ENCODE results near the gene GPR68. TPM values are rescaled to one million over a fixed set of nuclear protein-coding genes. Genes with fewer than 3 reads are reported as not detected.

The GPR68 gene
- total RNA-seq = 1.6 TPM

DNA sequence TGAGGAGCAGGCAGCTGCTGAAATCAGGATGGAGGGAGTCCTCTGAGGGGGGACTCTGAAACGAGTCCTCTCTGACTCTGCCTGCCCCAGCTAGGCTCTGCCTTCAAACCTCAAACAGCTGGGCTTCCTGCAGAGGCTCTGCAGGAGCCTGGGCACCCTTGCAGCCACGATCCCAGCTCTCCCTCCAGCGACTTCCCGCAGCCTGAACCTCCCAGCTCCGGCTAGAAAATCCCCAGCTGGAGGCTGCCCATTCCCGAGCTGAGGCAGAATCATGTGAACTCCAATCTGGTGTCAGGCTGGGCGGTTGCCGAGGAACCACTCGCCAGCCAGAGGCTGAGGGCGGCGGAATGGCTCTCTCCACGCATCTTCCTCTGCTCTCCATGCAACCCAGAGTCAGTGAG lies at the start of gene GPR68:
Gene GPR68, minus strand, starts transcription at position 204 of the 401 bp plus-strand sequence. CDS start 9,654 bp downstream, outside the sequence.
- DNase-seq (ENCODE audit: low spot score) = peak; percentile 46

GRCh38 chr14:91294153-91294552 lies 49.6 kb upstream of the GPR68 start:
- no peak for DNase-seq (ENCODE audit: low spot score)

DNA sequence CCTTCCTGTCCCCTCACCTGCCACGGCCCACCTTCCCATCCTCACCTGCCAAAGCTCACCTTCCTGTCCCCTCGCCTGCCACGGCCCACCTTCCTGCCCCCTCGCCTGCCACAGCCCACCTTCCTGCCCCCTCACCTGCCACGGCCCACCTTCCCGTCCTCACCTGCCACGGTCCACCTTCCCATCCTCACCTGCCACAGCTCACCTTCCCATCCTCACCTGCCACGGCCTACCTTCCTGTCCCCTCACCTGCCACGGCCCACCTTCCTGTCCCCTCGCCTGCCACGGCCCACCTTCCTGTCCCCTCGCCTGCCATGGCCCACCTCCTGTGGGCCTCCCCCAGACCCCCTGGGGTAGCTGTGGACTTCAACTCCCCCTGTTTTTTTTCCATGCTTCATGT lies 48.8 kb upstream of the GPR68 start:
- no peak for DNase-seq (ENCODE audit: low spot score)

DNA sequence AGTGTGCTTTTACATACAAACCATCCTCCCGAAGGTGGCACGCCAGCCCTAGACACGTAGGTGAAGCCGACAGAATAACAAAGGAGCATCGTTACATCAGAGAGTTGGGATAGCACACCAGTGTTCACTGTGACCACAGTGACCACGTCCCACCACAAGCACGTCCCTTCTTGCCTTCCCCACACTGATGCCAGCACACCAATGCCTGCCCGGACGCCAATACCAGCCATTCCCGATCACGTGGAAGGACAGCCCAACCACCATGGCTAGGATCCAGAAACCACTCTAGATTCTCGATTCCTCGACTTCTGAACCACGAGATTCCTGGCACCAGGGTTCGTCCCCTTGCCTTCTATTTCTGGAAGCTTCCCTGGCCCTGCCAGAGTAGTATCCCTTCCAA lies 48.0 kb upstream of the GPR68 start:
- no peak for DNase-seq (ENCODE audit: low spot score)

DNA sequence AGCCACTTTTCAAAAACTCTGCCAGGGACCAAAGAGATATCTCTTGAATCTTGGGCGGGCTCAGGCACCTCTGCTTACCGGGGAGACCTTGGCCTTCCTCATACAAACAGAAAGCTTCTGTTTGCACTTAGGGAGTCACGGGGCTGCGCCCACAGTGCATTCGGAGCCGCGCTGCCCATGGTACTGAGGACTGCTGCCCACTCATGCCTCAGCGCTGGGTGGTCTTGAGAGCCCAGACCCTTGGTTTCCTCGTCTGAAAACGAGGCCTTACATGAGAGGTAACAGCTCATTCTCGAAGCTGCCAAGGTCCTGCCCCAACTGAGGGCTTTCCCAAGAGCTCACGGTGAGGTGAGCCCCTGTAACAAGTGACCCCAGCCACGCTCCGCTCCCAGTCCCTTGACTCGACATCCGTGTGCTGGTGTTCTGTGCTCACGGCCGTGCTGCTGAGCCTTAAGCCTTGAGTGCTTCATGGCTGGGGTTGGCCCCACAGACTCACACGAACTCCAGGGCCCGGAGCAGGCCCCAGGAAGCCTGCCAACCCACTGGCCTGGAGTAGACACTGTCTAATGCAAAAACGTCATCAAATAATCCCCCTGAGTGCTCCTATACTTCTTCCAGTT lies 47.4 kb upstream of the GPR68 start:
- DNase-seq (ENCODE audit: low spot score) = no peak

DNA sequence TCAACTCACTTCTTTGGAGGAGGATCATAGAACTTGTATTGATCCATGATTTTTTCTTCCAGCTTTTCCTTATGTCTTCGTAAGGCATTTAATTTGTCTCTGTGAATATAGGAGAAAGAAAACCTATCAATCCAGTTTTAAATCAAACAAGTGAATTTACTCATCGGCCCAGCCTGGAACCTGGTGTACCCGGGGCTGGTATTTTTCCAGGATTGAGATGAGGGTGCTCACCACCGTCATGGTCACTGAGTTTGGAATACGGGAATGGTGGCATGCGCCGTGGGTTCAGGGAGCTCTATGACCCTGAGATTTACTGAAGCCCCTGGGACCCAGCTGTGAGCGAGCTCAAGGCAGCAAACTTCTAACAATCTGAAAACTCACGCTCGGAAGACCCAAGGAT lies 46.5 kb upstream of the GPR68 start:
- no peak for DNase-seq (ENCODE audit: low spot score)

DNA sequence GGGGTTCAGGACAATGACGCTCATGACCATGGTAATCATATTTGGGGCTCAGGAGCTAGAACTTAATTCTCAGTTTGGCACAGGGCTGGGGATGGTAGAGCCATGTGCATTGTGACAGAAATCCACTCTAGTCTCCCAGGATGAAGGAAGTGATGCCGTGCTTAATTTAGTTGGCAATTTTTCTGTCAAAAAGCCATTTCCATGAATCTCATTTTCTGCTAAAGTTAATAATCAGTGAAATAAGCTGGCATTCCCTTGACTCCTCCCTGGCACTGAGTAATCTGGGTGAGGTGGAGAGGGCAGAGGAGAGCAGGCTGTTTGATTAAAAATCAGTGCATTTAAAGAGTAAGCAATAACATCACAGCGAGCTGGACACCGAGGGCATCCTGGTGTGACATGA lies 45.0 kb upstream of the GPR68 start:
- DNase-seq (ENCODE audit: low spot score) = no peak

DNA sequence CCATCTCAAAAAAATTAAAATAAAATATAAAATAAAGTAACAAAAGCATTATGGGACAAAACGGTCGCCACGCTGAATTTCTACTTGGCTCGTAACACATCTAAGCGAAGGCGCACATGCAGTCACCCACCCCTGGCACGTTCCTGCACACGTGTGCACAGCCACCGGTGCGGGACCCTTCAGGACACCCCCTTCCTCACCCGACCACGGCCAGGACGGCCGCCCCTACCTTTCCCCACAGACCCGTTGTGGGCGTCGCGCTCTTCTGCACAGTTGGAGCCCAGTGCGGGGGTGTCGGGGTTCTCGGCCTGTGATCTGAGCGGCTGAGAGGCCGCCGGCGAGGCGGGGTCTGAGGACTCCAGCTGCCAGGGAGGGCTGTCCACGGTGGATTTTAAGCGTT lies 44.4 kb upstream of the GPR68 start:
- DNase-seq (ENCODE audit: low spot score) = no peak

DNA sequence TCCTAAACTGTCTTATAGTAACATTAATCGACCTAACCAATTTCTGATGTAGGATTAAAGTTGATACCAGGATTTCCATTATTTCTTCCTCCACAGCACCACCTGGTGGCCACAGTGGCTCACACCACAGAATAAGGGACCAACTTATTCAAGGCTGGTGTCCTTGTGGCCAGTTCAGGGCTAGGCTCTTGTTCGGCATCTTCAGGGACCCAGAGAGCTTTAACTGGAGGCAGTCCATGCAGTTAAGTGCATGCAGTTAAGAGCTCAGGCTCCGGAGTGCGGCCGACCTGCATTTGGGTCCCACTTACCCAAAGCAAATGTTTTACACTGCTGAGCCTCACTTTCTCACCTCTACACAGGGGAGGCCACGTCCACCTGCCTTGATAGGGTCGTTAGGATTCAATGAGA lies 42.0 kb upstream of the GPR68 start:
- DNase-seq (ENCODE audit: low spot score) = peak; percentile 82

GRCh38 chr14:91284791-91285548 lies 40.5 kb upstream of the GPR68 start:
- DNase-seq (ENCODE audit: low spot score) = no peak

GRCh38 chr14:91284146-91284790 lies 39.8 kb upstream of the GPR68 start:
- no peak for DNase-seq (ENCODE audit: low spot score)

DNA sequence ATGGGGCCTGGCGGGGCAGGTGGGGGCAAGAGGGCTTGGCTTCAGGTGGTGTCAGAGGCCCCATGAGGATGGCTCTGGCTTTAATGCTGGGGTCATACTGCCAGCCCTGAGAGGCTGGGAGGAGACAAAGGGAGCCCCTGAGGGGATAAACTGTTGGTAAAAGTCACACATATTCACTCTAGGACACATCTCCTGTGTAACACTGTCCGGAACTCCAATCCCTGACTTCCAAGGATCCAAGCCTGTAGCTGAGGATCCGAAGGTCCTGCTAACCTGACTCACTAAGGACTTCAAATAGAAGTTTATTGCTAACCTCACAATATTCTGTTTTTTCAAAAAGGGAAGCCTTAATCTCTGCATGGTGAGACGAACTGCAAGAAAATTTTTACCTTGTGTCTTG lies 39.2 kb upstream of the GPR68 start:
- DNase-seq (ENCODE audit: low spot score) = no peak

GRCh38 chr14:91282954-91283645 lies 38.6 kb upstream of the GPR68 start:
- no peak for DNase-seq (ENCODE audit: low spot score)

GRCh38 chr14:91281346-91281745 lies 36.8 kb upstream of the GPR68 start:
- DNase-seq (ENCODE audit: low spot score) = no peak

- no peak for DNase-seq (ENCODE audit: low spot score)
Observed at GRCh38 chr14:91280129-91280528, 35.6 kb upstream of the GPR68 start.

DNA sequence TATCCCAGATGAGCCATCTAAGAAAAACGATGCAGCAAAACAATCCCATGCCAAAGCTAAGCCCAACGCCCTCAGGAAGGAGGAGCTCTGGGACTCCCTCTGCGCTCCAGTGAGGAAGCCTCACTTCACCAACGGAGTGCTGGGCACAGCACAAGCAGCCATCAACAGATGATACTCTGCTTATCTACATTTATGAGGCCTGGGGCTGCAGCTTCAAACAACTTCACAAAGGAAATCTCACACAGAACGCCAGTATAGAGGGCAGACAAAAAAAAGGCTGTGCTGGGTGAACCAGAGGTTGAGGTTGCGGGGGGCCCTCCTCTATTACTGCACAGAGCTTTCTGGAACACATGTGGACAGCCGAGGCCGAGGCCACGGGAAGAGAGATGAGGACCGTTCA lies 34.9 kb upstream of the GPR68 start:
- no peak for DNase-seq (ENCODE audit: low spot score)

DNA sequence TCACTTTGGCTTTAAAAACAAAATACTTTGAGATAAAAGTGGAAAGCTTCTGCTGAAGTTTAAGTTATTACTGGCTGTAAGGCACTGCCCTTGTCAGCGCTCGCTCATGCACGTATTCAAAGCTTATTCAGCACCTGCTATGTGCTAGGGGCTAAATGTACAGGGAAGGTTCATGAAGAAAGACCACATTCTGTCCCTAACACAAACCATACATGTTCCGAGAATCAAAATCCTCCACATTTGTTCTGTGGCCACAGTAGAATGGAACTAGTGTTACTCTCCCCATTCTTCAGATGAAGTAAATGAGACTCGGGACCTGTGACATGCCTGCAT lies 33.8 kb upstream of the GPR68 start:
- DNase-seq (ENCODE audit: low spot score) = no peak

DNA sequence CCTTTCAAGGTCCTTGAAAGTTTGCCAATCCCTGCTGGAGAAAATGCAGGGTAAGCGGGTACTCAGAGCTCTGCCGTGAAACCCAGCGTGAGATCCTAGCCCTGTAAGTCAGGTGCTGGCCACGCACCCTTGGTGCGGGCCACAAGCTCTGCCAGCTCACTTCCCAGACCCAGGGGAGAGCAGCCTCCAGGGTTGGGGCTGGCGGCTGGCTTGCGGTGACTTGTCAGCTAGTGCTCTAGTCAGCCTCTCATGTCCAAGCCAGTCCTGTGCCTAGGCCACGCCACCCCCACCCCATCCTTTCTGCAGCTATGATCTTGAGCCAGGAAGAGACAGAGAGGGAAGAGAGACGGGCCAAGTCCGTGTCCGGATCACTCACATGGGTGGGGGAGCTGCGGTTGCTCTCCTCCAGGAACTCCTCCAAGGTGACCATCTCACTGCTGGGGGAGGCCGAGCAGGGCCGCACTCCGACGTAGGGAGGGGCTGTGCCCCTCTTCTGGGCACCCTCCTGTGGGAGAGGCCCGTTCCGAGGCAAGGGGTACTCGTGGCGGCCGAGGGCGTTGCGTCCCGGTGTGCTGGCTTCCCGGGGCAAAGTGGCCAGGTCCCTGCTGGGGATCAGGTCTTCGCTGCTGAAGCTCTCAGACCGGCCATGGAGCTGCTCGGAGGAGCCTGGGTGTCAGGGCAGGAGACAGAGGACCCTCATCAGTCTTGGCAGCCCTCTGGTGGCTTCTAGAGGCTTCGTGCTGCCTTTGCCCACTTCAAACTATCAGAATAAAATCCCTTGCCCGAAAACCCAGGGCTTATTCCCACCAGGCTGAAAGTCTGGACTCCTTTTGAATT lies 33.3 kb upstream of the GPR68 start:
- no peak for DNase-seq (ENCODE audit: low spot score)

DNA sequence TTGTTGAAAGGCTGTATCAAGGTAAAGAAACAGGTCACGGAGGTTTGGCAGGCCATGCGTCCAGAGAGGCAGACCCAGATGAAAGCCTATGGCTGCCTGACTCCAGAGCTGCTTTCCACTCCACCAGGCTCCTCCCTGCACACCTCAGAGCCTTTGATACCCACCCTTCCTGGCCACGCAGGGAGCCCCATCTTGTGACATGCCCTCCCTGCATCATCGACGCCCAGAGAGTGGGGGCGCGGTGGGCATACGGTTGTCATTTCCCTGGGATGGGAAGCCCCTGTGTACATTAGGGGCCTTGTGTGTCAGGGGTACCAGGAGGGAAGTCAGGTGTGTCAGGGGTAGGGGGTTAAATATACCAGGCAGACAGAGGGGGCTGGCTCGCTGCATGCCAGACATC lies 30.3 kb upstream of the GPR68 start:
- DNase-seq (ENCODE audit: low spot score) = no peak

DNA sequence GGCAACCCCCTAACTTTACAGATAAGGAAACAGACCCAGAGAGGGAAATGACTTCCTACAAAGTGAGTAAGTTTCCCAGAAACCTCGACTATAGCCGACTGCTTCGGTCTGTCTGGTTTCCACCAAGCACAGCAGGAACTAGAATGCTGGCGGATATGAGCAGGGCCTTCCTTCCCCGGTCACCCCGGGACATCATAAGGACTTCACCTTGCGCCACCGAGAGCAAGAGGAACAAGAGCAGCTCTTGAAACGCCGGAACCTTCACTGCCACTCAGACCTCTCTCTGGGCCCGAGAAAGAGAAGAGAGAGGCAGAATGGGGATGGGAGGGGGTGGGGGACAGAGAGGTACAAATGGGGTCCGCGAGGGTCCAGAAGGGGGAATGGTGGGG lies 29.4 kb upstream of the GPR68 start:
- no peak for DNase-seq (ENCODE audit: low spot score)

GRCh38 chr14:91273273-91273884 lies 28.9 kb upstream of the GPR68 start:
- DNase-seq (ENCODE audit: low spot score) = no peak
